ENCODE data around the gene APOBEC2. TPM values are rescaled to one million over a fixed set of nuclear protein-coding genes. Genes with fewer than 3 reads are reported as not detected.

Gene APOBEC2
- total and polyA plus RNA-seq, 2 of the 4 experiments (the other 2 are of a cell fraction): not detected

- Histone ChIP-seq H2BK15ac (ENCODE audit: low read depth, low read length) (no peak overlapping the region), H3K9me3 (ENCODE audit: control insufficient read depth, insufficient read depth, low read length) (no peaks in the 10 kb centered on the region), H2AFZ (replicated peaks; ENCODE audit: low read length, poor library complexity) (no peak overlapping the region), H3K56ac (ENCODE audit: extremely low read depth, insufficient read depth, low read length) (no peak overlapping the region), H2BK20ac (ENCODE audit: low read depth, low read length) (no peak overlapping the region), H4K8ac (ENCODE audit: low read depth in 2 of 2, low read length in 2 of 2) (no peak overlapping the region), H3K4me1 (ENCODE audit: control insufficient read depth, insufficient read depth, low read length) (peaks cover 3% of the 10 kb centered on the region), H3K14ac (replicated peaks; ENCODE audit: low read depth, low read length) (no peak overlapping the region), H3K18ac (ENCODE audit: low read depth, low read length) (no peak overlapping the region), H3K9me1 (ENCODE audit: insufficient read depth, low read length) (no peaks in the 10 kb centered on the region), H4K5ac (ENCODE audit: low read depth, low read length) (no peak overlapping the region), H2BK120ac (ENCODE audit: low read depth, low read length) (no peak overlapping the region), H4K91ac (ENCODE audit: insufficient read depth, low read depth, low read length) (no peak overlapping the region), H3K23ac (ENCODE audit: low read depth, low read length) (no peak overlapping the region), H3K4ac (ENCODE audit: low read depth, low read length) (no peak overlapping the region), H3K27me3 (ENCODE audit: control insufficient read depth, insufficient read depth, low read length) (no peaks in the 10 kb centered on the region), H2BK5ac (ENCODE audit: low read depth, low read length, poor library complexity, severe bottlenecking) (no peak overlapping the region), H2AK5ac (ENCODE audit: low read depth, low read length) (no peak overlapping the region), H2AK9ac (replicated peaks; ENCODE audit: low read depth, low read length, poor library complexity) (no peak overlapping the region), H3K27ac (ENCODE audit: insufficient read depth, low read length) (no peak overlapping the region), H3K4me3 (ENCODE audit: insufficient read depth, low read depth, low read length) (no peak overlapping the region), H3K4me2 (ENCODE audit: low read depth, low read length) (no peak overlapping the region), H3K79me1 (ENCODE audit: low read depth in 1 of 2, low read length in 2 of 2) (peaks cover 0 to 3% of the 10 kb centered on the region in 2 experiments; a peak in 3 of 4 replicates), H3K36me3 (ENCODE audit: control insufficient read depth, insufficient read depth, low read length) (peaks cover 39% of the 10 kb centered on the region), H3K9ac (ENCODE audit: low read depth, low read length) (no peak overlapping the region), H4K20me1 (ENCODE audit: insufficient read depth, low read length) (no peaks in the 10 kb centered on the region)
- ATAC-seq (ENCODE audit: low read depth) (peak; percentile 52), DNase-seq (peak; percentile 4)
- intact Hi-C loops (cut with micrococcal nuclease) (no loop called here), dilution Hi-C loops (cut with HindIII; ENCODE audit: low sequenced_read_pairs, unreplicated experiment) (no loop called here), in situ Hi-C loops (cut with MboI; ENCODE audit: low sequenced_read_pairs) (loop anchor here (10.0 kb wide), 1 partner anchor 94 kb away; no protein-coding TSS in a partner anchor)
- WGBS, 2 experiments (ENCODE audit: extremely low coverage in 2 of 2, insufficient read length in 1 of 2): no CpG with 5 or more reads among the region's 1 CpG
- BruUV-seq (replicated peaks): no TSS peak
- ChIA-PET POLR2A (ENCODE audit: unreplicated experiment) (no interaction called here), CTCF (interaction anchor here (0.6 to 2.0 kb wide), 4 partner anchors 9 to 95 kb away, joined by 3 to 5 read pairs (median 3); no protein-coding TSS in a partner anchor)
- no peak for TF ChIP-seq NFE2L2 (IDR thresholded peaks at IDR 0.05; ENCODE audit: low read depth, low read length)
- no peak for TF ChIP-seq MAFK (IDR thresholded peaks at IDR 0.05; ENCODE audit: low read depth, low read length)
- no peak for TF ChIP-seq FOS (IDR thresholded peaks at IDR 0.05; ENCODE audit: low read depth, low read length)
- no peak for TF ChIP-seq POLR2A (IDR thresholded peaks at IDR 0.05; ENCODE audit: low read depth, low read length)
- TF ChIP-seq, protein P1, sequence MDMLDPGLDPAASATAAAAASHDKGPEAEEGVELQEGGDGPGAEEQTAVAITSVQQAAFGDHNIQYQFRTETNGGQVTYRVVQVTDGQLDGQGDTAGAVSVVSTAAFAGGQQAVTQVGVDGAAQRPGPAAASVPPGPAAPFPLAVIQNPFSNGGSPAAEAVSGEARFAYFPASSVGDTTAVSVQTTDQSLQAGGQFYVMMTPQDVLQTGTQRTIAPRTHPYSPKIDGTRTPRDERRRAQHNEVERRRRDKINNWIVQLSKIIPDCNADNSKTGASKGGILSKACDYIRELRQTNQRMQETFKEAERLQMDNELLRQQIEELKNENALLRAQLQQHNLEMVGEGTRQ (IDR thresholded peaks at IDR 0.05; ENCODE audit: low read depth, low read length): no peak
- no peak for TF ChIP-seq RCOR1 (IDR thresholded peaks at IDR 0.05; ENCODE audit: insufficient replicate concordance, low read length)
- TF ChIP-seq BHLHE40 (IDR thresholded peaks at IDR 0.05; ENCODE audit: low read depth, low read length): no peak
- TF ChIP-seq CHD1 (IDR thresholded peaks at IDR 0.05; ENCODE audit: low read depth, low read length): no peak
- no peak for TF ChIP-seq SMC3 (IDR thresholded peaks at IDR 0.05; ENCODE audit: low read depth, low read length)
- TF ChIP-seq RAD21 (IDR thresholded peaks at IDR 0.05; ENCODE audit: low read length): no peak
Observed at GRCh38 chr6:41090841-41091761, 38.1 kb downstream of the APOBEC2 start.
